Posterior cingulate gyrus (tissue), 11 donors: ENCODE data around the gene DHODH.

Experiments
- DNase-seq, 10 donors: peaks; one replicate each; pipeline versions ENCODE4 v3.0.0 to v3.0.0-alpha.2; 2020 to 2021; ENCODE audit warnings: mixed read lengths in 3 of 10
- intact Hi-C: fragments of 100-400 bp; cut with DNase I; formaldehyde crosslinking; loops from one replicate; pipeline ENCODE4 v1.15.1; 2023

Gene DHODH

GRCh38 chr16:72012607-72013006 lies 4.1 kb downstream of the DHODH start:
- intact Hi-C loops = no loop called here
- DNase-seq = peak in 1 of 10 donors; percentile 42

- DNase-seq = peak in 1 of 10 donors; percentile 75
- intact Hi-C loops = no loop called here
Measured at GRCh38 chr16:72013389-72013788, 4.8 kb downstream of the DHODH start.

- peak in 1 of 10 donors; percentile 5 for DNase-seq
- intact Hi-C loops = no loop called here
Measured at GRCh38 chr16:72013888-72014581, 5.5 kb downstream of the DHODH start.

GRCh38 chr16:72014675-72015074 lies 6.1 kb downstream of the DHODH start:
- no peak for DNase-seq
- intact Hi-C loops = no loop called here

GRCh38 chr16:72015124-72015523 lies 6.6 kb downstream of the DHODH start:
- peak in 1 of 10 donors; percentile 41 for DNase-seq
- intact Hi-C loops = no loop called here

GRCh38 chr16:72018470-72018869 lies 9.9 kb downstream of the DHODH start:
- intact Hi-C loops = no loop called here
- peak in 1 of 10 donors; percentile 56 for DNase-seq

GRCh38 chr16:72021043-72021442 lies 12.5 kb downstream of the DHODH start:
- intact Hi-C loops = no loop called here
- DNase-seq = peak in 1 of 10 donors; percentile 80

- DNase-seq = no peak
- intact Hi-C loops = no loop called here
Measured at GRCh38 chr16:72022127-72022526, 13.6 kb downstream of the DHODH start.

GRCh38 chr16:72023962-72024361 lies 15.4 kb downstream of the DHODH start:
- no peak for DNase-seq
- intact Hi-C loops = no loop called here

GRCh38 chr16:72024862-72025382 lies 16.4 kb downstream of the DHODH start:
- DNase-seq = no peak
- intact Hi-C loops = no loop called here

GRCh38 chr16:72025404-72026114 lies 17.0 kb downstream of the DHODH start:
- DNase-seq = peak in 7 of 10 donors; percentile 17 to 93 (median 50)
- intact Hi-C loops = no loop called here

- intact Hi-C loops = no loop called here
Measured at GRCh38 chr16:72027669-72028378, 19.3 kb downstream of the DHODH start.

GRCh38 chr16:72029567-72030271 lies 21.2 kb downstream of the DHODH start:
- no peak for DNase-seq
- intact Hi-C loops = no loop called here

More at GRCh38 chr16:72027669-72028378, 19.3 kb downstream of the DHODH start:
- DNase-seq = no peak

- intact Hi-C loops = no loop called here
- DNase-seq = no peak
Measured at GRCh38 chr16:72033437-72033836, 24.9 kb downstream of the DHODH start.

GRCh38 chr16:72036098-72036497 lies 27.6 kb downstream of the DHODH start:
- no peak for DNase-seq
- intact Hi-C loops = no loop called here

GRCh38 chr16:72042157-72042660 lies 33.7 kb downstream of the DHODH start:
- DNase-seq = peak in 1 of 10 donors; percentile 65
- intact Hi-C loops = no loop called here

- DNase-seq = peak in 1 of 10 donors; percentile 42
- intact Hi-C loops = no loop called here
Measured at GRCh38 chr16:72043058-72043457, 34.5 kb downstream of the DHODH start.

- no peak for DNase-seq
- intact Hi-C loops = no loop called here
Measured at GRCh38 chr16:72043539-72043938, 35.0 kb downstream of the DHODH start.

GRCh38 chr16:72044296-72044695 lies 35.8 kb downstream of the DHODH start:
- DNase-seq = no peak
- intact Hi-C loops = no loop called here

- intact Hi-C loops = no loop called here
- peak in 1 of 10 donors; percentile 24 for DNase-seq
Measured at GRCh38 chr16:72044825-72045359, 36.3 kb downstream of the DHODH start.
